ENCODE results near the gene PLCG2. TPM values are rescaled to one million over a fixed set of nuclear protein-coding genes. Genes with fewer than 3 reads are reported as not detected.
"Not testable (repeated sequence)": the region's sequence is repeated elsewhere in the genome, so short reads cannot be mapped to it uniquely, and the experiment has no call there.

Gene PLCG2
- total RNA-seq, 1 donor from 2014 or later: 7.1 TPM

- DNase-seq (ENCODE audit: low spot score): no peak
- H3K27me3 Mint-ChIP-seq (ENCODE audit: low read depth): no peaks in the 10 kb centered on the region
- H3K9me3 Mint-ChIP-seq: no peaks in the 10 kb centered on the region
Measured at GRCh38 chr16:81940781-81941560, 161.9 kb downstream of the PLCG2 start.

GRCh38 chr16:81942007-81942601 lies 163.0 kb downstream of the PLCG2 start:
- Mint-ChIP-seq H3K9me3 (no peaks in the 10 kb centered on the region), H3K4me1 (ENCODE audit: low read depth) (no peaks in the 10 kb centered on the region), H3K36me3 (ENCODE audit: low read depth) (no peaks in the 10 kb centered on the region), H3K27me3 (ENCODE audit: low read depth) (no peaks in the 10 kb centered on the region), H3K4me3 (ENCODE audit: low read depth) (no peak overlapping the region), H3K27ac (no peak overlapping the region)
- intact Hi-C loops (cut with micrococcal nuclease): no loop called here
- DNase-seq (ENCODE audit: low spot score): no peak

More at GRCh38 chr16:81940781-81941560, 161.9 kb downstream of the PLCG2 start:
- Mint-ChIP-seq H3K4me3 (ENCODE audit: low read depth) (no peak overlapping the region), H3K27ac (no peak overlapping the region), H3K36me3 (ENCODE audit: low read depth) (no peaks in the 10 kb centered on the region), H3K4me1 (ENCODE audit: low read depth) (no peaks in the 10 kb centered on the region)
- intact Hi-C loops (cut with micrococcal nuclease): loop anchor here (1.0 kb wide), 1 partner anchor 289 kb away; no protein-coding TSS in a partner anchor

- H3K27me3 Mint-ChIP-seq (ENCODE audit: low read depth): no peaks in the 10 kb centered on the region
- no peaks in the 10 kb centered on the region for H3K4me1 Mint-ChIP-seq (ENCODE audit: low read depth)
- H3K9me3 Mint-ChIP-seq: no peaks in the 10 kb centered on the region
- no peaks in the 10 kb centered on the region for H3K36me3 Mint-ChIP-seq (ENCODE audit: low read depth)
- H3K27ac Mint-ChIP-seq: no peak overlapping the region
- DNase-seq (ENCODE audit: low spot score): no peak
- intact Hi-C loops (cut with micrococcal nuclease): no loop called here
- H3K4me3 Mint-ChIP-seq (ENCODE audit: low read depth): no peak overlapping the region
Measured at GRCh38 chr16:81945665-81946064, 166.6 kb downstream of the PLCG2 start.

- intact Hi-C loops (cut with micrococcal nuclease): no loop called here
- Mint-ChIP-seq H3K4me3 (ENCODE audit: low read depth) (no peak overlapping the region), H3K36me3 (ENCODE audit: low read depth) (no peaks in the 10 kb centered on the region), H3K27ac (no peak overlapping the region), H3K27me3 (ENCODE audit: low read depth) (no peaks in the 10 kb centered on the region), H3K9me3 (peaks cover 1% of the 10 kb centered on the region), H3K4me1 (ENCODE audit: low read depth) (no peaks in the 10 kb centered on the region)
- DNase-seq (ENCODE audit: low spot score): no peak
Measured at GRCh38 chr16:81946206-81946605, 167.1 kb downstream of the PLCG2 start.

GRCh38 chr16:81951564-81951963 lies 172.5 kb downstream of the PLCG2 start:
- intact Hi-C loops (cut with micrococcal nuclease): no loop called here
- H3K36me3 Mint-ChIP-seq (ENCODE audit: low read depth): no peaks in the 10 kb centered on the region

GRCh38 chr16:81956213-81956948 lies 177.3 kb downstream of the PLCG2 start:
- Mint-ChIP-seq H3K4me3 (ENCODE audit: low read depth) (no peak overlapping the region), H3K4me1 (ENCODE audit: low read depth) (no peaks in the 10 kb centered on the region), H3K27me3 (ENCODE audit: low read depth) (no peaks in the 10 kb centered on the region), H3K27ac (no peak overlapping the region), H3K36me3 (ENCODE audit: low read depth) (no peaks in the 10 kb centered on the region), H3K9me3 (peaks cover 3% of the 10 kb centered on the region)
- intact Hi-C loops (cut with micrococcal nuclease): no loop called here
- DNase-seq (ENCODE audit: low spot score): no peak

More at GRCh38 chr16:81951564-81951963, 172.5 kb downstream of the PLCG2 start:
- no peaks in the 10 kb centered on the region for H3K4me1 Mint-ChIP-seq (ENCODE audit: low read depth)
- no peaks in the 10 kb centered on the region for H3K27me3 Mint-ChIP-seq (ENCODE audit: low read depth)
- H3K4me3 Mint-ChIP-seq (ENCODE audit: low read depth): no peak overlapping the region
- H3K9me3 Mint-ChIP-seq: peaks cover 6% of the 10 kb centered on the region
- no peak overlapping the region for H3K27ac Mint-ChIP-seq
- DNase-seq (ENCODE audit: low spot score): no peak

- no peak overlapping the region for H3K4me3 Mint-ChIP-seq (ENCODE audit: low read depth)
- H3K36me3 Mint-ChIP-seq (ENCODE audit: low read depth): no peaks in the 10 kb centered on the region
- peaks cover 3% of the 10 kb centered on the region for H3K27me3 Mint-ChIP-seq (ENCODE audit: low read depth)
- H3K9me3 Mint-ChIP-seq: no peaks in the 10 kb centered on the region
- intact Hi-C loops (cut with micrococcal nuclease): no loop called here
- no peaks in the 10 kb centered on the region for H3K4me1 Mint-ChIP-seq (ENCODE audit: low read depth)
- no peak overlapping the region for H3K27ac Mint-ChIP-seq
- DNase-seq (ENCODE audit: low spot score): no peak
Measured at GRCh38 chr16:81964808-81965207, 185.7 kb downstream of the PLCG2 start.

GRCh38 chr16:81967358-81967757 lies 188.3 kb downstream of the PLCG2 start:
- H3K27ac Mint-ChIP-seq: no peak overlapping the region
- H3K4me1 Mint-ChIP-seq (ENCODE audit: low read depth): no peaks in the 10 kb centered on the region
- no peaks in the 10 kb centered on the region for H3K36me3 Mint-ChIP-seq (ENCODE audit: low read depth)
- no peak for DNase-seq (ENCODE audit: low spot score)
- H3K4me3 Mint-ChIP-seq (ENCODE audit: low read depth): no peak overlapping the region
- peaks cover 14% of the 10 kb centered on the region for H3K9me3 Mint-ChIP-seq
- peaks cover 6% of the 10 kb centered on the region for H3K27me3 Mint-ChIP-seq (ENCODE audit: low read depth)
- intact Hi-C loops (cut with micrococcal nuclease): no loop called here

GRCh38 chr16:81971853-81972252 lies 192.8 kb downstream of the PLCG2 start:
- H3K36me3 Mint-ChIP-seq (ENCODE audit: low read depth): no peaks in the 10 kb centered on the region
- H3K9me3 Mint-ChIP-seq: peaks cover 21% of the 10 kb centered on the region
- no peak overlapping the region for H3K27ac Mint-ChIP-seq
- DNase-seq (ENCODE audit: low spot score): no peak
- H3K4me3 Mint-ChIP-seq (ENCODE audit: low read depth): no peak overlapping the region
- peaks cover 3% of the 10 kb centered on the region for H3K27me3 Mint-ChIP-seq (ENCODE audit: low read depth)
- intact Hi-C loops (cut with micrococcal nuclease): no loop called here
- H3K4me1 Mint-ChIP-seq (ENCODE audit: low read depth): no peaks in the 10 kb centered on the region

GRCh38 chr16:81973737-81974136 lies 194.6 kb downstream of the PLCG2 start:
- Mint-ChIP-seq H3K4me3 (ENCODE audit: low read depth) (no peak overlapping the region), H3K27ac (no peak overlapping the region), H3K9me3 (peaks cover 25% of the 10 kb centered on the region), H3K27me3 (ENCODE audit: low read depth) (peaks cover 3% of the 10 kb centered on the region), H3K36me3 (ENCODE audit: low read depth) (no peaks in the 10 kb centered on the region), H3K4me1 (ENCODE audit: low read depth) (no peaks in the 10 kb centered on the region)
- intact Hi-C loops (cut with micrococcal nuclease): no loop called here
- DNase-seq (ENCODE audit: low spot score): no peak

GRCh38 chr16:81975637-81976036 lies 196.5 kb downstream of the PLCG2 start:
- Mint-ChIP-seq H3K4me3 (ENCODE audit: low read depth) (no peak overlapping the region), H3K9me3 (peaks cover 23% of the 10 kb centered on the region), H3K4me1 (ENCODE audit: low read depth) (no peaks in the 10 kb centered on the region), H3K27ac (no peak overlapping the region), H3K36me3 (ENCODE audit: low read depth) (no peaks in the 10 kb centered on the region), H3K27me3 (ENCODE audit: low read depth) (peaks cover 2% of the 10 kb centered on the region)
- DNase-seq (ENCODE audit: low spot score): no peak
- intact Hi-C loops (cut with micrococcal nuclease): no loop called here

- H3K27me3 Mint-ChIP-seq (ENCODE audit: low read depth); H3K36me3 Mint-ChIP-seq (ENCODE audit: low read depth); intact Hi-C loops (cut with micrococcal nuclease); H3K4me3 Mint-ChIP-seq (ENCODE audit: low read depth); DNase-seq (ENCODE audit: low spot score); H3K4me1 Mint-ChIP-seq (ENCODE audit: low read depth); H3K27ac Mint-ChIP-seq: not testable (repeated sequence)
- H3K9me3 Mint-ChIP-seq: peaks cover 11% of the 10 kb centered on the region
Measured at GRCh38 chr16:81977335-81977942, 198.3 kb downstream of the PLCG2 start.
